Sigmoid colon (tissue), 4 donors: ENCODE measurements around the gene TNNC2.

Experiments
- POLR2A ChIP-seq, 2 donors: fragments of 450-650 bp; IDR thresholded peaks; one replicate each; pipeline ENCODE4 v1.6.1; 2016; ENCODE audit warnings: antibody characterized with exemption in 2 of 2, mild to moderate bottlenecking in 2 of 2, moderate library complexity in 2 of 2
- POLR2AphosphoS5 ChIP-seq, 4 donors: sonication (generic); formaldehyde crosslinking; IDR thresholded peaks; one replicate each; pipeline ENCODE4 v1.6.1; 2017; ENCODE audit warnings: antibody characterized with exemption in 4 of 4
- TF ChIP-seq, protein P1 (sequence below), 4 experiments: fragments of 450-650 bp in 3 of 4; fragments of 200-600 bp in 1 of 4; IDR thresholded peaks; one replicate each; pipeline ENCODE4 v1.5.1; 2016 to 2019; ENCODE audit warnings: antibody characterized with exemption in 4 of 4, mild to moderate bottlenecking in 3 of 4, moderate library complexity in 2 of 4

DNA sequence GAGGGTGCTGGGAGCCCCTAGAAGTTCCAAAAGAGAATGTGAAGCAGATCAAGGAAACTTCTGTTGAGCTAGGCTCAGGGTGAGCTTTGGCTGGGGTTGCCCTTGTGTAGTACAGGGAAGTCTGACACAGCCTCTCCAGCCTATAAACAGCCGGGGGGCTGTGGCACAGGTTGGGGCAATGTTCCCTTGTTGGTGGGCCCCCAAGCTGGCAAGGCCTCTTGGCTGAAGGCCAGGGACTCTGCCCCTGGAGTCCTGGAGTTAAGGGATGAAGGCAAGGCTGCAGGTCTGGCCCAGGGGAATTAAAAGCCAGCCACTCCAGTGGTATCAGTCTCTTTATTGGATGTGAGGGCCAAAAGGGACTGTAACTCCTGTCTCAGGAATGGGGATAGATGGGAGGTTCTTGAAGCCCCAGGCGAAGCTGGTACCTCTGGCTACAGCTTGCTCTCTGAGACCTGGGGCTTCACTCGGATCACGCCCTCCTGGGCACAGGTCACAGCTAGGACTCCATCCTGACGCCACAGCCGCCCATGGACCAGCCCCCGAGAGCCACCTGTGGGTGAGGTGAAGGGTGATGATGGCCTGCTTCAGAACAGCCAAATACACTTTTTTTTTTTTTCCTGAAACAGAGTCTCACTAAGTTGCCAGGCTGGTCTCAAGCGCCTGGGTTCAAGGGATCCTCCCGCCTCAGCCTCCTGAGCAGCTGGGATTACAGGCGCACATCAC lies 14.5 kb upstream of the TNNC2 start:
- TF ChIP-seq, protein P1, sequence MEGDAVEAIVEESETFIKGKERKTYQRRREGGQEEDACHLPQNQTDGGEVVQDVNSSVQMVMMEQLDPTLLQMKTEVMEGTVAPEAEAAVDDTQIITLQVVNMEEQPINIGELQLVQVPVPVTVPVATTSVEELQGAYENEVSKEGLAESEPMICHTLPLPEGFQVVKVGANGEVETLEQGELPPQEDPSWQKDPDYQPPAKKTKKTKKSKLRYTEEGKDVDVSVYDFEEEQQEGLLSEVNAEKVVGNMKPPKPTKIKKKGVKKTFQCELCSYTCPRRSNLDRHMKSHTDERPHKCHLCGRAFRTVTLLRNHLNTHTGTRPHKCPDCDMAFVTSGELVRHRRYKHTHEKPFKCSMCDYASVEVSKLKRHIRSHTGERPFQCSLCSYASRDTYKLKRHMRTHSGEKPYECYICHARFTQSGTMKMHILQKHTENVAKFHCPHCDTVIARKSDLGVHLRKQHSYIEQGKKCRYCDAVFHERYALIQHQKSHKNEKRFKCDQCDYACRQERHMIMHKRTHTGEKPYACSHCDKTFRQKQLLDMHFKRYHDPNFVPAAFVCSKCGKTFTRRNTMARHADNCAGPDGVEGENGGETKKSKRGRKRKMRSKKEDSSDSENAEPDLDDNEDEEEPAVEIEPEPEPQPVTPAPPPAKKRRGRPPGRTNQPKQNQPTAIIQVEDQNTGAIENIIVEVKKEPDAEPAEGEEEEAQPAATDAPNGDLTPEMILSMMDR (IDR thresholded peaks at IDR 0.05): no peak
- TF ChIP-seq POLR2A (IDR thresholded peaks at IDR 0.05) (no peak), POLR2AphosphoS5 (IDR thresholded peaks at IDR 0.05) (no peak)
